ENCODE data around the gene PPM1A.

- no peak for TF ChIP-seq EZH2phosphoT487 (conservative IDR thresholded peaks at IDR 0.05; ENCODE audit: low read length)
- TF ChIP-seq CTCF (IDR thresholded peaks at IDR 0.05; ENCODE audit: insufficient read depth, low read length, poor library complexity, severe bottlenecking), result no peak
Measured at GRCh38 chr14:60302663-60303062, 53.6 kb downstream of the PPM1A start.
